Measurements from ENCODE around the gene SFXN5.

DNA sequence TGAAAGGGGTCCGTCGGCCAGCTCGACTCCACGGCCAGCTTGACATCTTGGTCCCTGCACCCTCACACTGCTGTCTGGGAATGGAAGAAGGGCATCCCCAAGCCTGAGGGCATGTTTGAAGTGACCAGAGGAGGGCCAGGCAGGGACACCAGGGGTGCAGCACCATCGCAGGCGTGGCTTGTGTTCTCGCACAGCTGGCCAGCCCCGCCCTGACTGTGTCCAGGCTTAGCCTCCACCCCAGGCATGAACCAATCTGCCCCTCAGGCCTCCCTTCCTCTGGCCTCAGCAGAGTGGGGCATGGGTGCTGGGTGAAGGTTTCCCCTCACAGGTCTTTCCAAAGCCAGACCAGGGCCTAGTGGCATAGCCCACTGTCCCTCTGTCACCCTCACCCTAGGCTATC lies 129.2 kb downstream of the SFXN5 start:
- TF ChIP-seq, protein P1, sequence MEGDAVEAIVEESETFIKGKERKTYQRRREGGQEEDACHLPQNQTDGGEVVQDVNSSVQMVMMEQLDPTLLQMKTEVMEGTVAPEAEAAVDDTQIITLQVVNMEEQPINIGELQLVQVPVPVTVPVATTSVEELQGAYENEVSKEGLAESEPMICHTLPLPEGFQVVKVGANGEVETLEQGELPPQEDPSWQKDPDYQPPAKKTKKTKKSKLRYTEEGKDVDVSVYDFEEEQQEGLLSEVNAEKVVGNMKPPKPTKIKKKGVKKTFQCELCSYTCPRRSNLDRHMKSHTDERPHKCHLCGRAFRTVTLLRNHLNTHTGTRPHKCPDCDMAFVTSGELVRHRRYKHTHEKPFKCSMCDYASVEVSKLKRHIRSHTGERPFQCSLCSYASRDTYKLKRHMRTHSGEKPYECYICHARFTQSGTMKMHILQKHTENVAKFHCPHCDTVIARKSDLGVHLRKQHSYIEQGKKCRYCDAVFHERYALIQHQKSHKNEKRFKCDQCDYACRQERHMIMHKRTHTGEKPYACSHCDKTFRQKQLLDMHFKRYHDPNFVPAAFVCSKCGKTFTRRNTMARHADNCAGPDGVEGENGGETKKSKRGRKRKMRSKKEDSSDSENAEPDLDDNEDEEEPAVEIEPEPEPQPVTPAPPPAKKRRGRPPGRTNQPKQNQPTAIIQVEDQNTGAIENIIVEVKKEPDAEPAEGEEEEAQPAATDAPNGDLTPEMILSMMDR (IDR thresholded peaks at IDR 0.05) = no peak
- TF ChIP-seq POLR2AphosphoS5 (IDR thresholded peaks at IDR 0.05; ENCODE audit: low read depth, low read length) = no peak
- no peak for TF ChIP-seq TCF7L2 (IDR thresholded peaks at IDR 0.05; ENCODE audit: low read depth, low read length)
- no peak for TF ChIP-seq SIN3A (IDR thresholded peaks at IDR 0.05; ENCODE audit: borderline replicate concordance, insufficient read depth, low read depth, low read length)
- TF ChIP-seq, protein P2, sequence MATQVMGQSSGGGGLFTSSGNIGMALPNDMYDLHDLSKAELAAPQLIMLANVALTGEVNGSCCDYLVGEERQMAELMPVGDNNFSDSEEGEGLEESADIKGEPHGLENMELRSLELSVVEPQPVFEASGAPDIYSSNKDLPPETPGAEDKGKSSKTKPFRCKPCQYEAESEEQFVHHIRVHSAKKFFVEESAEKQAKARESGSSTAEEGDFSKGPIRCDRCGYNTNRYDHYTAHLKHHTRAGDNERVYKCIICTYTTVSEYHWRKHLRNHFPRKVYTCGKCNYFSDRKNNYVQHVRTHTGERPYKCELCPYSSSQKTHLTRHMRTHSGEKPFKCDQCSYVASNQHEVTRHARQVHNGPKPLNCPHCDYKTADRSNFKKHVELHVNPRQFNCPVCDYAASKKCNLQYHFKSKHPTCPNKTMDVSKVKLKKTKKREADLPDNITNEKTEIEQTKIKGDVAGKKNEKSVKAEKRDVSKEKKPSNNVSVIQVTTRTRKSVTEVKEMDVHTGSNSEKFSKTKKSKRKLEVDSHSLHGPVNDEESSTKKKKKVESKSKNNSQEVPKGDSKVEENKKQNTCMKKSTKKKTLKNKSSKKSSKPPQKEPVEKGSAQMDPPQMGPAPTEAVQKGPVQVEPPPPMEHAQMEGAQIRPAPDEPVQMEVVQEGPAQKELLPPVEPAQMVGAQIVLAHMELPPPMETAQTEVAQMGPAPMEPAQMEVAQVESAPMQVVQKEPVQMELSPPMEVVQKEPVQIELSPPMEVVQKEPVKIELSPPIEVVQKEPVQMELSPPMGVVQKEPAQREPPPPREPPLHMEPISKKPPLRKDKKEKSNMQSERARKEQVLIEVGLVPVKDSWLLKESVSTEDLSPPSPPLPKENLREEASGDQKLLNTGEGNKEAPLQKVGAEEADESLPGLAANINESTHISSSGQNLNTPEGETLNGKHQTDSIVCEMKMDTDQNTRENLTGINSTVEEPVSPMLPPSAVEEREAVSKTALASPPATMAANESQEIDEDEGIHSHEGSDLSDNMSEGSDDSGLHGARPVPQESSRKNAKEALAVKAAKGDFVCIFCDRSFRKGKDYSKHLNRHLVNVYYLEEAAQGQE (IDR thresholded peaks at IDR 0.05; ENCODE audit: insufficient read depth in 1 of 2, low read depth in 2 of 2, low read length in 1 of 2) = no peak

Data from Panc1 (cell line).